DMS53 (cell line): Measurements from ENCODE around the gene TXNDC15.

Experiments used
- DNase-seq: peaks from one replicate; lab custom pipeline; 2025; lab: John Stamatoyannopoulos, UW

TXNDC15 gene

GRCh38 chr5:134920848-134921575 is 46.8 kb downstream of the TXNDC15 start:
- peak; percentile 6 for DNase-seq

- no peak for DNase-seq
These were observed 58.3 kb downstream of the TXNDC15 start for GRCh38 chr5:134932508-134932907.

GRCh38 chr5:134934202-134934601 is 60.0 kb downstream of the TXNDC15 start:
- DNase-seq = no peak

GRCh38 chr5:134935711-134936602 is 61.8 kb downstream of the TXNDC15 start:
- no peak for DNase-seq

GRCh38 chr5:134937526-134937925 is 63.4 kb downstream of the TXNDC15 start:
- DNase-seq = no peak

- DNase-seq = no peak
These were observed 63.9 kb downstream of the TXNDC15 start for GRCh38 chr5:134938030-134938429.

GRCh38 chr5:134939500-134939899 is 65.3 kb downstream of the TXNDC15 start:
- no peak for DNase-seq

GRCh38 chr5:134943547-134943946 is 69.4 kb downstream of the TXNDC15 start:
- DNase-seq = no peak

GRCh38 chr5:134944630-134945029 is 70.5 kb downstream of the TXNDC15 start:
- peak; percentile 16 for DNase-seq

- no peak for DNase-seq
These were observed 70.9 kb downstream of the TXNDC15 start for GRCh38 chr5:134945041-134945440.

- no peak for DNase-seq
These were observed 74.7 kb downstream of the TXNDC15 start for GRCh38 chr5:134948911-134949310.

GRCh38 chr5:134949316-134949715 is 75.1 kb downstream of the TXNDC15 start:
- DNase-seq = no peak
